NCI-H1436 (cell line): Measurements from ENCODE around the gene EPS8.
"Not testable (repeated sequence)": the region's sequence is repeated elsewhere in the genome, so short reads cannot be mapped to it uniquely, and the experiment has no call there.

Experiments used
- DNase-seq: peaks from one replicate; lab custom pipeline; 2025; lab: John Stamatoyannopoulos, UW

The EPS8 gene

GRCh38 chr12:15797818-15798217 is 8.6 kb upstream of the EPS8 start:
- no peak for DNase-seq

GRCh38 chr12:15796493-15797141 is 7.4 kb upstream of the EPS8 start:
- no peak for DNase-seq

- no peak for DNase-seq
Observed at GRCh38 chr12:15794836-15795235, 5.6 kb upstream of the EPS8 start.

- no peak for DNase-seq
Observed at GRCh38 chr12:15794196-15794595, 5.0 kb upstream of the EPS8 start.

- DNase-seq: no peak
Observed at GRCh38 chr12:15788233-15789219, 662 bp downstream of the EPS8 start.

- DNase-seq: no peak
Observed at GRCh38 chr12:15787778-15788177, 1.4 kb downstream of the EPS8 start.

GRCh38 chr12:15786772-15787171 is 2.4 kb downstream of the EPS8 start:
- DNase-seq: no peak

GRCh38 chr12:15783288-15783687 is 5.9 kb downstream of the EPS8 start:
- DNase-seq: no peak

- DNase-seq: no peak
Observed at GRCh38 chr12:15782667-15783066, 6.5 kb downstream of the EPS8 start.

GRCh38 chr12:15779925-15780324 is 9.3 kb downstream of the EPS8 start:
- no peak for DNase-seq

- no peak for DNase-seq
Observed at GRCh38 chr12:15778126-15778525, 11.1 kb downstream of the EPS8 start.

GRCh38 chr12:15777355-15778012 is 11.7 kb downstream of the EPS8 start:
- DNase-seq: no peak

GRCh38 chr12:15776532-15776931 is 12.7 kb downstream of the EPS8 start:
- no peak for DNase-seq

GRCh38 chr12:15774819-15775218 is 14.4 kb downstream of the EPS8 start:
- DNase-seq: no peak

- no peak for DNase-seq
Observed at GRCh38 chr12:15772405-15773018, 16.7 kb downstream of the EPS8 start.

GRCh38 chr12:15770581-15770980 is 18.6 kb downstream of the EPS8 start:
- DNase-seq: no peak

- DNase-seq: no peak
Observed at GRCh38 chr12:15770021-15770420, 19.2 kb downstream of the EPS8 start.

- no peak for DNase-seq
Observed at GRCh38 chr12:15769586-15769985, 19.6 kb downstream of the EPS8 start.

GRCh38 chr12:15767301-15767700 is 21.9 kb downstream of the EPS8 start:
- no peak for DNase-seq

GRCh38 chr12:15763328-15763727 is 25.9 kb downstream of the EPS8 start:
- DNase-seq: no peak

- not testable (repeated sequence) for DNase-seq
Observed at GRCh38 chr12:15762162-15762561, 27.0 kb downstream of the EPS8 start.

- DNase-seq: no peak
Observed at GRCh38 chr12:15757553-15758255, 31.5 kb downstream of the EPS8 start.
